IMR-90 (cell line): ENCODE results near the gene MLST8. TPM values are rescaled to one million over a fixed set of nuclear protein-coding genes. Genes with fewer than 3 reads are reported as not detected.

Experiments used
- ATAC-seq: fragments of 200-7000 bp; cut with Tn5 transposase; 2 replicates; pipeline ENCODE4 v1.9.1; 2020; ENCODE audit warnings: low read depth, mild to moderate bottlenecking, moderate library complexity
- BruUV-seq: library from RNA; stranded (reverse); fragments of 400-500 nt; replicated peaks from 2 replicates; lab custom pipeline; 2021; lab: Mats Ljungman, UMichigan
- CTCF ChIA-PET: fragments of 300-600 bp; formaldehyde crosslinking; extraction: SDS; loops from one replicate; lab custom pipeline; 2021; ENCODE audit warnings: antibody characterized with exemption; lab: Yijun Ruan, JAX
- POLR2A ChIA-PET: fragments of 300-600 bp; sonication (Branson Sonifier 250); formaldehyde crosslinking; loops from one replicate; lab custom pipeline; 2022; ENCODE audit warnings: antibody characterized with exemption; ENCODE audit not compliant: unreplicated experiment; lab: Charles Lee
- DNase-seq: peaks from one replicate; pipeline ENCODE4 v3.0.0; 2013
- H2AFZ ChIP-seq: replicated peaks from 2 replicates; pipeline ENCODE3; 2013; ENCODE audit warnings: low read length, mild to moderate bottlenecking; ENCODE audit not compliant: poor library complexity
- H2AK5ac ChIP-seq: 2 replicates; pipeline ENCODE4 v1.6.1; 2013; ENCODE audit warnings: low read depth, low read length, inconsistent platforms
- H2AK9ac ChIP-seq: replicated peaks from 2 replicates; pipeline ENCODE3; 2013; ENCODE audit warnings: mild to moderate bottlenecking, low read depth, low read length, moderate library complexity; ENCODE audit not compliant: poor library complexity
- H2BK120ac ChIP-seq: 2 replicates; pipeline ENCODE4 v1.6.1; 2013; ENCODE audit warnings: low read depth, low read length, inconsistent platforms
- H2BK15ac ChIP-seq: 3 replicates; pipeline ENCODE4 v1.6.1; 2013; ENCODE audit warnings: low read depth, low read length, inconsistent platforms
- H2BK20ac ChIP-seq: 2 replicates; pipeline ENCODE4 v1.6.1; 2013; ENCODE audit warnings: low read depth, mild to moderate bottlenecking, inconsistent platforms, low read length, moderate library complexity
- H2BK5ac ChIP-seq: 2 replicates; pipeline ENCODE4 v1.6.1; 2013; ENCODE audit warnings: mild to moderate bottlenecking, low read depth, low read length, inconsistent platforms; ENCODE audit not compliant: poor library complexity, severe bottlenecking
- H3K14ac ChIP-seq: replicated peaks from 2 replicates; pipeline ENCODE4 v1.6.1; 2013; ENCODE audit warnings: low read depth, low read length, inconsistent platforms
- H3K18ac ChIP-seq: 2 replicates; pipeline ENCODE4 v1.6.1; 2013; ENCODE audit warnings: low read depth, low read length, control low read depth
- H3K23ac ChIP-seq: 2 replicates; pipeline ENCODE4 v1.6.1; 2013; ENCODE audit warnings: low read depth, low read length, inconsistent platforms
- H3K27ac ChIP-seq: 2 replicates; pipeline ENCODE4 v1.5.1; 2013; ENCODE audit warnings: mild to moderate bottlenecking, control low read depth, low read length; ENCODE audit not compliant: insufficient read depth
- H3K27me3 ChIP-seq: 2 replicates; pipeline ENCODE4 v1.6.1; 2013; ENCODE audit warnings: low read length; ENCODE audit not compliant: control insufficient read depth, insufficient read depth
- H3K36me3 ChIP-seq: 2 replicates; pipeline ENCODE4 v1.6.1; 2013; ENCODE audit warnings: low read length, mixed read lengths; ENCODE audit not compliant: control insufficient read depth, insufficient read depth
- H3K4ac ChIP-seq: 2 replicates; pipeline ENCODE4 v1.6.1; 2013; ENCODE audit warnings: low read depth, low read length, inconsistent platforms
- H3K4me1 ChIP-seq: 2 replicates; pipeline ENCODE4 v1.6.1; 2013; ENCODE audit warnings: low read length, mixed read lengths; ENCODE audit not compliant: control insufficient read depth, insufficient read depth
- H3K4me2 ChIP-seq: 2 replicates; pipeline ENCODE4 v1.6.1; 2013; ENCODE audit warnings: low read depth, mild to moderate bottlenecking, control low read depth, low read length, moderate library complexity
- H3K4me3 ChIP-seq: 2 replicates; pipeline ENCODE4 v1.5.1; 2013; ENCODE audit warnings: low read depth, mild to moderate bottlenecking, control low read depth, low read length, moderate library complexity; ENCODE audit not compliant: insufficient read depth
- H3K56ac ChIP-seq: 2 replicates; pipeline ENCODE4 v1.6.1; 2013; ENCODE audit warnings: low read length, inconsistent platforms; ENCODE audit not compliant: insufficient read depth; ENCODE audit errors: extremely low read depth
- H3K79me1 ChIP-seq, 2 experiments: 2 replicates each; pipeline ENCODE4 v1.6.1; 2013; ENCODE audit warnings: low read length in 2 of 2, inconsistent platforms in 1 of 2, low read depth in 1 of 2
- H3K9ac ChIP-seq: 2 replicates; pipeline ENCODE4 v1.6.1; 2013; ENCODE audit warnings: low read depth, low read length, control low read depth
- H3K9me1 ChIP-seq: 2 replicates; pipeline ENCODE4 v1.6.1; 2013; ENCODE audit warnings: low read length, inconsistent platforms; ENCODE audit not compliant: insufficient read depth
- H3K9me3 ChIP-seq: 2 replicates; pipeline ENCODE4 v1.6.1; 2013; ENCODE audit warnings: low read length; ENCODE audit not compliant: control insufficient read depth, insufficient read depth
- H4K20me1 ChIP-seq: 2 replicates; pipeline ENCODE4 v1.6.1; 2013; ENCODE audit warnings: low read length, inconsistent platforms; ENCODE audit not compliant: insufficient read depth
- H4K5ac ChIP-seq: 2 replicates; pipeline ENCODE4 v1.6.1; 2013; ENCODE audit warnings: mild to moderate bottlenecking, low read depth, low read length, control low read depth
- H4K8ac ChIP-seq, 2 experiments: 2 replicates each; pipeline ENCODE4 v1.6.1; 2013; ENCODE audit warnings: low read depth in 2 of 2, low read length in 2 of 2, control low read depth in 1 of 2, inconsistent platforms in 1 of 2
- H4K91ac ChIP-seq: 2 replicates; pipeline ENCODE4 v1.6.1; 2013; ENCODE audit warnings: low read depth, low read length, inconsistent platforms; ENCODE audit not compliant: insufficient read depth
- BHLHE40 ChIP-seq: fragments of 150-350 bp; IDR thresholded peaks from 2 replicates; pipeline ENCODE4 v1.6.1; 2016; ENCODE audit warnings: mild to moderate bottlenecking, low read depth, low read length
- CEBPB ChIP-seq: IDR thresholded peaks from 2 replicates; pipeline ENCODE4 v1.6.1; 2012; ENCODE audit warnings: low read depth, low read length, improper control_type of control experiment
- CHD1 ChIP-seq: IDR thresholded peaks from 2 replicates; pipeline ENCODE4 v1.6.1; 2012; ENCODE audit warnings: low read depth, low read length, improper control_type of control experiment
- CTCF ChIP-seq: conservative IDR thresholded peaks from 2 replicates; pipeline ENCODE4 v1.5.1; 2012; ENCODE audit warnings: mild to moderate bottlenecking, low read depth, low read length, improper control_type of control experiment
- FOS ChIP-seq: fragments of 150-350 bp; IDR thresholded peaks from 2 replicates; pipeline ENCODE4 v1.6.1; 2016; ENCODE audit warnings: low read depth, low read length
- MAFK ChIP-seq: IDR thresholded peaks from 2 replicates; pipeline ENCODE4 v1.6.1; 2012; ENCODE audit warnings: low read depth, low read length, improper control_type of control experiment
- MAZ ChIP-seq: IDR thresholded peaks from 2 replicates; pipeline ENCODE4 v1.6.1; 2012; ENCODE audit warnings: low read depth, mild to moderate bottlenecking, low read length, improper control_type of control experiment, moderate library complexity, borderline replicate concordance
- MXI1 ChIP-seq: IDR thresholded peaks from 2 replicates; pipeline ENCODE4 v1.6.1; 2012; ENCODE audit warnings: low read depth, mild to moderate bottlenecking, low read length, moderate library complexity, borderline replicate concordance
- NFE2L2 ChIP-seq: fragments of 150-350 bp; IDR thresholded peaks from 2 replicates; pipeline ENCODE4 v1.6.1; 2016; ENCODE audit warnings: low read depth, mild to moderate bottlenecking, low read length
- POLR2A ChIP-seq: IDR thresholded peaks from 2 replicates; pipeline ENCODE4 v1.6.1; 2012; ENCODE audit warnings: mild to moderate bottlenecking, low read depth, low read length
- RAD21 ChIP-seq: IDR thresholded peaks from 2 replicates; pipeline ENCODE4 v1.6.1; 2012; ENCODE audit warnings: low read length, improper control_type of control experiment
- RCOR1 ChIP-seq: IDR thresholded peaks from 2 replicates; pipeline ENCODE4 v1.6.1; 2012; ENCODE audit warnings: mild to moderate bottlenecking, low read length, improper control_type of control experiment; ENCODE audit not compliant: insufficient replicate concordance
- RFX5 ChIP-seq: IDR thresholded peaks from 2 replicates; pipeline ENCODE4 v1.8.0; 2012; ENCODE audit warnings: low read depth, mild to moderate bottlenecking, low read length, moderate library complexity
- SMC3 ChIP-seq: fragments of 150-350 bp; IDR thresholded peaks from 2 replicates; pipeline ENCODE4 v1.6.1; 2016; ENCODE audit warnings: low read depth, mild to moderate bottlenecking, antibody characterized with exemption, low read length, moderate library complexity
- WGBS, 2 experiments: methylation state at CpG; one replicate each; pipeline versions ENCODE4 v1.1.5 to v1.1.7; 2013; ENCODE audit warnings: missing lambda C conversion rate in 2 of 2; ENCODE audit not compliant: insufficient read length in 1 of 2; ENCODE audit errors: extremely low coverage in 2 of 2; 5-methylcytosine and 5-hydroxymethylcytosine counted together
- dilution Hi-C: fragments of 300-500 bp; cut with HindIII; formaldehyde crosslinking; loops from one replicate; pipeline ENCODE4 v1.14.3; 2018; ENCODE audit warnings: low sequenced_read_pairs; ENCODE audit not compliant: unreplicated experiment
- in situ Hi-C: fragments of 300-500 bp; cut with MboI; formaldehyde crosslinking; loops from 3 replicates; pipeline ENCODE4 v1.14.3; 2019; ENCODE audit warnings: low sequenced_read_pairs, inconsistent platforms, mixed read lengths
- intact Hi-C: fragments of 100-400 bp; cut with micrococcal nuclease; formaldehyde crosslinking; loops from 2 replicates; pipeline ENCODE4 v1.10.0; 2022
- polyA plus RNA-seq, 3 experiments: library from polyadenylated mRNA; depleted of rRNA; stranded (reverse); fragments of >200 nt; gene quantifications; 2 replicates each; pipeline ENCODE4 v1.2.3, GENCODE V29; 2012; ENCODE audit warnings: low replicate concordance in 1 of 3
- total RNA-seq: library from RNA; depleted of rRNA; stranded (reverse); fragments of >200 nt; gene quantifications from 2 replicates; pipeline ENCODE4 v1.2.3, GENCODE V29; 2012
- TF ChIP-seq, protein P1 (sequence below): fragments of 150-350 bp; IDR thresholded peaks from 2 replicates; pipeline ENCODE4 v1.6.1; 2016; ENCODE audit warnings: low read depth, mild to moderate bottlenecking, low read length, moderate library complexity, borderline replicate concordance
- TF ChIP-seq, protein P2 (sequence below): fragments of 150-350 bp; IDR thresholded peaks from 2 replicates; pipeline ENCODE4 v1.6.1; 2017; ENCODE audit warnings: mild to moderate bottlenecking, antibody characterized with exemption, low read length, low read depth

Gene MLST8
- total and polyA plus RNA-seq, 2 of the 4 experiments (the other 2 are of a cell fraction) = 34.4 to 93.7 TPM

DNA sequence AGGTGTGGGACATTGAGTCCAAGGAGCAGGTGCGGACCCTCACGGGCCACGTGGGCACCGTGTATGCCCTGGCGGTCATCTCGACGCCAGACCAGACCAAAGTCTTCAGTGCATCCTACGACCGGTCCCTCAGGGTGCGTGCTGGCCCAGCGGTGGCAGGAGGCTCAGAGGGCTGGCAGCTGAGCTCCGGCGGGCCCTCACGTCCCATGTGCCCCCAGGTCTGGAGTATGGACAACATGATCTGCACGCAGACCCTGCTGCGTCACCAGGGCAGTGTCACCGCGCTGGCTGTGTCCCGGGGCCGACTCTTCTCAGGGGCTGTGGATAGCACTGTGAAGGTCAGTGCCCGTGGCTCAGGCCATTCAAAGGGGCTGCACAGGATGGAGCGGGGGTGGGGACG, 29.2 kb upstream of the MLST8 start:
- no peaks in the 10 kb centered on the region for H3K9me1 ChIP-seq
- no peak overlapping the region for H2BK15ac ChIP-seq
- intact Hi-C loops = no loop called here
- no peak overlapping the region for H4K91ac ChIP-seq
- WGBS, 2 experiments = 99% methylated on average over 14 of the region's 23 CpGs; no CpG with 5 or more reads in 1 of the 2 experiments
- no peaks in the 10 kb centered on the region for H3K79me1 ChIP-seq
- BruUV-seq = no TSS peak
- H2BK20ac ChIP-seq = no peak overlapping the region
- no peak overlapping the region for H3K23ac ChIP-seq
- no peak overlapping the region for H3K18ac ChIP-seq
- H2BK120ac ChIP-seq = no peak overlapping the region
- no peak overlapping the region for H2AFZ ChIP-seq
- H2BK5ac ChIP-seq = no peak overlapping the region
- H3K14ac ChIP-seq = no peak overlapping the region
- H3K4ac ChIP-seq = no peak overlapping the region
- H3K9ac ChIP-seq = no peak overlapping the region
- H3K36me3 ChIP-seq = peaks cover 52% of the 10 kb centered on the region
- ATAC-seq (no peak), DNase-seq (no peak)
- no peak overlapping the region for H4K5ac ChIP-seq
- H2AK5ac ChIP-seq = no peak overlapping the region
- no peak overlapping the region for H3K4me2 ChIP-seq
- H3K4me1 ChIP-seq = no peaks in the 10 kb centered on the region
- ChIA-PET CTCF (no interaction called here), POLR2A (no interaction called here)
- H3K27ac ChIP-seq = no peak overlapping the region
- H3K56ac ChIP-seq = no peak overlapping the region
- H3K9me3 ChIP-seq = no peaks in the 10 kb centered on the region
- H3K4me3 ChIP-seq = no peak overlapping the region
- in situ Hi-C loops = no loop called here
- H2AK9ac ChIP-seq = peak overlapping the region; percentile 65
- H3K27me3 ChIP-seq = no peaks in the 10 kb centered on the region
- TF ChIP-seq MAFK (no peak), NFE2L2 (no peak), FOS (no peak), POLR2A (no peak), RCOR1 (no peak), MXI1 (no peak), CHD1 (no peak), CEBPB (no peak), RAD21 (no peak), BHLHE40 (no peak), RFX5 (no peak), SMC3 (no peak), CTCF (no peak), MAZ (no peak)
- TF ChIP-seq, protein P1, sequence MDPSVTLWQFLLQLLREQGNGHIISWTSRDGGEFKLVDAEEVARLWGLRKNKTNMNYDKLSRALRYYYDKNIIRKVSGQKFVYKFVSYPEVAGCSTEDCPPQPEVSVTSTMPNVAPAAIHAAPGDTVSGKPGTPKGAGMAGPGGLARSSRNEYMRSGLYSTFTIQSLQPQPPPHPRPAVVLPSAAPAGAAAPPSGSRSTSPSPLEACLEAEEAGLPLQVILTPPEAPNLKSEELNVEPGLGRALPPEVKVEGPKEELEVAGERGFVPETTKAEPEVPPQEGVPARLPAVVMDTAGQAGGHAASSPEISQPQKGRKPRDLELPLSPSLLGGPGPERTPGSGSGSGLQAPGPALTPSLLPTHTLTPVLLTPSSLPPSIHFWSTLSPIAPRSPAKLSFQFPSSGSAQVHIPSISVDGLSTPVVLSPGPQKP = no peak
- TF ChIP-seq, protein P2, sequence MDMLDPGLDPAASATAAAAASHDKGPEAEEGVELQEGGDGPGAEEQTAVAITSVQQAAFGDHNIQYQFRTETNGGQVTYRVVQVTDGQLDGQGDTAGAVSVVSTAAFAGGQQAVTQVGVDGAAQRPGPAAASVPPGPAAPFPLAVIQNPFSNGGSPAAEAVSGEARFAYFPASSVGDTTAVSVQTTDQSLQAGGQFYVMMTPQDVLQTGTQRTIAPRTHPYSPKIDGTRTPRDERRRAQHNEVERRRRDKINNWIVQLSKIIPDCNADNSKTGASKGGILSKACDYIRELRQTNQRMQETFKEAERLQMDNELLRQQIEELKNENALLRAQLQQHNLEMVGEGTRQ = no peak
- H4K20me1 ChIP-seq = no peaks in the 10 kb centered on the region; the same call in 1 of the 2 replicates
- dilution Hi-C loops = no loop called here
- H4K8ac ChIP-seq = no peak overlapping the region
